NT2/D1 (cell line): Measurements from ENCODE around the gene CD248.

Experiments used
- DNase-seq: peaks from one replicate; pipeline ENCODE4 v3.0.0-alpha.2; 2011; ENCODE audit warnings: low read depth, low spot score
- H3K27me3 ChIP-seq: 2 replicates; pipeline ENCODE4 v1.6.0; 2011; ENCODE audit warnings: mild to moderate bottlenecking; ENCODE audit not compliant: insufficient read length, insufficient read depth
- H3K36me3 ChIP-seq: 2 replicates; pipeline ENCODE4 v1.6.1; 2011; ENCODE audit warnings: mild to moderate bottlenecking, low read length, mixed read lengths; ENCODE audit not compliant: insufficient read depth, insufficient read length
- H3K4me1 ChIP-seq: 2 replicates; pipeline ENCODE4 v1.5.1; 2011; ENCODE audit not compliant: insufficient read depth, insufficient read length
- H3K4me3 ChIP-seq: 2 replicates; pipeline ENCODE4 v1.5.1; 2011; ENCODE audit warnings: low read depth; ENCODE audit not compliant: insufficient read length
- H3K9ac ChIP-seq: 2 replicates; pipeline ENCODE4 v1.6.0; 2011; ENCODE audit warnings: low read depth; ENCODE audit not compliant: insufficient read length
- H3K9me3 ChIP-seq: 2 replicates; pipeline ENCODE4 v1.5.1; 2011; ENCODE audit warnings: mild to moderate bottlenecking, low read length; ENCODE audit not compliant: insufficient read depth
- SUZ12 ChIP-seq: IDR thresholded peaks from 2 replicates; pipeline ENCODE4 v1.6.1; 2011; ENCODE audit not compliant: insufficient read length, insufficient read depth; ENCODE audit errors: extremely low read depth
- YY1 ChIP-seq: IDR thresholded peaks from 2 replicates; pipeline ENCODE4 v1.6.1; 2011; ENCODE audit not compliant: insufficient read length, insufficient read depth
- ZNF274 ChIP-seq: IDR thresholded peaks from 2 replicates; pipeline ENCODE4 v1.6.1; 2011; ENCODE audit warnings: mild to moderate bottlenecking, low read depth, low read length

The CD248 gene

DNA sequence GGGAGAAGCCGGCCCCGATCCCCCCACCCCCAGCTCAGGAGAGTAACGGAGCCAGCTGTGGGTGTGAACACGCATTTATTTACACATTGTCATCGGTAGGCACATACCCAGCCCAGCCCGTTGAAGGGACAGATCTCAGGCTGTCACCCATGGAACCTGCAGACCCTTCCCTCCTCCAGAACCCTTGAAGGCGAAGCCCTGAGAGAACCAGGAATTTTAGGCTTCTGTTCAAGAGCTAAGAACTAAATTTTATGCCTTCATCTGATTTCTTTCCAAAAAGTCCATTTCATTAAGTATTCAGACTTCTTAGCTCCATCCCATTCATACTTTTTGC, 28.4 kb upstream of the CD248 start:
- Histone ChIP-seq H3K4me1 (peaks cover 14% of the 10 kb centered on the region), H3K9me3 (no peaks in the 10 kb centered on the region), H3K36me3 (peaks cover 33% of the 10 kb centered on the region), H3K9ac (peak overlapping the region; percentile 95), H3K4me3 (peak overlapping the region; percentile 96), H3K27me3 (peaks cover 15% of the 10 kb centered on the region)
- TF ChIP-seq SUZ12: no peak
- TF ChIP-seq YY1: no peak
- TF ChIP-seq ZNF274: no peak
- no peak for DNase-seq

DNA sequence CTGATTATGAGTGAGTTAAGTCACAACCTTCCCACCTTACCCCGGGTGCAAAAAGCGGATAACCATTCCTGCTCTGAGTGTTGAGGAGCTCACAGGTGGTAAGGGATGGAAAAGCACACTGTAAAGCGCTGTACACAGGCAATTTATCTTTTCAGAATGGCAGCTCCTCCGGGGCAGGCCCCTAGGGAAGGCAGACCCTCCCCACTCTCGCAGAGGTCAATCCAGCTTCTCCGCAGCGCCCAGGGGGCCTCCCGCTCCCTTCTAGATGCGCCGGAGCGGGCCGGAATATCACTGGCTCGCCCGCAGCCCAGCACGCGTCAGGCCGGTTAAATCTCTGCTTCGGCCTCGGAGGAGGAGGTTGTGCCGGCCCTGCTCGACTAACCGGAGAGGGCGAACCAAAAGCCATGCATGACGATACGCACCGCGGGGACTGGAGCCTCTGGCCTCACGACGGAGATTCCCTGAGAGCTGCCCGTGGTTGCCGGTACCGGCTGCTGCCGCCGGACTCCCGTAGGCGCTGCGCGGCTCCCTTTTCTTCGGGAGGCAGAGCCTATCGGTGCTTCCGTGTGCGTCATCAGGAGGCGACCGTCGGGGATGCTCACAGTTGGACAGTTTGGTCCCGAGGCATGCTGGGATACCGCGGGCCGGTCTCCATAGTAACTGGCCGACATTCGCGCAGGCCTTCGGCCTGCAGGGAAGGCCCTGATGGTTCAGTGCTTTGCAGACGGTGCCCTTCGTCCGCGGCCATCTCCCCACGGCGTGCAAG, 27.9 kb upstream of the CD248 start, which contains the start of gene BRMS1:
Gene BRMS1, minus strand, starts transcription at position 555 of the 766 bp plus-strand sequence. CDS start 2,870 bp downstream, outside the sequence.
- DNase-seq: peak; percentile 97
- H3K9me3 ChIP-seq: no peaks in the 10 kb centered on the region
- H3K9ac ChIP-seq: peak within 1 kb of the TSS; percentile 95
- peaks cover 14% of the 10 kb centered on the region for H3K4me1 ChIP-seq
- peak within 1 kb of the TSS; percentile 96 for H3K4me3 ChIP-seq
- peaks cover 38% of the 10 kb centered on the region for H3K36me3 ChIP-seq
- peaks cover 15% of the 10 kb centered on the region for H3K27me3 ChIP-seq
- TF ChIP-seq ZNF274 (no peak), SUZ12 (no peak), YY1 (no peak)

DNA sequence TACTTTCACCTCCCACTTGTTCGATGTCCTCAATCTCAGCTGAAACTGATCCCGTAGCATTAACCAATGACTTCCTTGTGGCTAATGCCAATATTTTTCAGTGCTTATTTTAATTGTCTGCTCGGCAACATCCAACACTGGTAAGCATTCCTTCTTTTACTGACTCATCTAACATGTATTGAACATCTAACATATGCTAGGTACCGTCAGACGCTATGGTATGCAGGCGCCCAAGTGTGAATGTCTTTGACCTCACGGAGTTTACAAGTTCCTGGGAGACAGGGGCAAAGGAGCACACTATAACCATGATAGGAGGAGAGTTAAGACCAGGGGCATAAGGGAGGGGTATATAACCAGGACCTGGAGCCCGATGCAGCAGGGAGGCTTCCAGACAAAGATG, 26.3 kb upstream of the CD248 start:
- Histone ChIP-seq H3K4me3 (no peak overlapping the region), H3K9me3 (no peaks in the 10 kb centered on the region), H3K36me3 (peaks cover 53% of the 10 kb centered on the region), H3K27me3 (peaks cover 15% of the 10 kb centered on the region), H3K9ac (no peak overlapping the region), H3K4me1 (peaks cover 16% of the 10 kb centered on the region)
- DNase-seq: no peak
- TF ChIP-seq SUZ12 (no peak), YY1 (no peak), ZNF274 (no peak)

DNA sequence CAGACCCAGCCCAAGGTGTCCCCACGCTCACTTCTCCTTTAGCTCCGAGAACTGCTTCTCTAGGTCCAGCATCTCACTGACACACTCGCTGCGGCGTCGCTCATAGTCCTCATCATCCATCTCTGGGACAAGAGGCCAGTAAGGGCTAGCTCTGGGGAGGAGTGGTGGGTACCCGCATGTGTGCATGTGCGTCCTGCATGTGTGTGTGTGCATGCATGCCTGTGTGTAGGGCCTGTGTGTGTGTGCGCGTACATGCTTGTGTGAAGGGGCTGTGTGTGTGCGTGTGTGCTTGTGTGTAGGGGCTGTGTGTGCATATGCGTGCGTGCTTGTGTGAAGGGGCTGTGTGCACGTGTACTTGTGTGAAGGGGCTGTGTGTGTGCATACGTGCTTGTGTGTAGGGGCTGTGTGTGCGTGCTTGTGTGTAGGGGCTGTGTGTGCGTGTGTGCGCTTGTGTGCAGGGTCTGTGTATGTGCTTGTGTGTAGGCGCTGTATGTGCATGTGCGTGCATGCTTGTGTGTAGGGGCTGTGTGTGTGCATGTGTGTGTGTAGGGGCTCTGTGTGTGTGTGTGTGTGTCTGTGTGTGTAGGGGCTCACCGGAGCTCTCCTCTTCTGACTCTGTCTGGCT, 24.8 kb upstream of the CD248 start:
- H3K27me3 ChIP-seq: peaks cover 7% of the 10 kb centered on the region
- peaks cover 11% of the 10 kb centered on the region for H3K4me1 ChIP-seq
- DNase-seq: no peak
- H3K9me3 ChIP-seq: no peaks in the 10 kb centered on the region
- H3K4me3 ChIP-seq: no peak overlapping the region
- no peak overlapping the region for H3K9ac ChIP-seq
- peaks cover 68% of the 10 kb centered on the region for H3K36me3 ChIP-seq
- TF ChIP-seq YY1 (no peak), ZNF274 (no peak), SUZ12 (no peak)

DNA sequence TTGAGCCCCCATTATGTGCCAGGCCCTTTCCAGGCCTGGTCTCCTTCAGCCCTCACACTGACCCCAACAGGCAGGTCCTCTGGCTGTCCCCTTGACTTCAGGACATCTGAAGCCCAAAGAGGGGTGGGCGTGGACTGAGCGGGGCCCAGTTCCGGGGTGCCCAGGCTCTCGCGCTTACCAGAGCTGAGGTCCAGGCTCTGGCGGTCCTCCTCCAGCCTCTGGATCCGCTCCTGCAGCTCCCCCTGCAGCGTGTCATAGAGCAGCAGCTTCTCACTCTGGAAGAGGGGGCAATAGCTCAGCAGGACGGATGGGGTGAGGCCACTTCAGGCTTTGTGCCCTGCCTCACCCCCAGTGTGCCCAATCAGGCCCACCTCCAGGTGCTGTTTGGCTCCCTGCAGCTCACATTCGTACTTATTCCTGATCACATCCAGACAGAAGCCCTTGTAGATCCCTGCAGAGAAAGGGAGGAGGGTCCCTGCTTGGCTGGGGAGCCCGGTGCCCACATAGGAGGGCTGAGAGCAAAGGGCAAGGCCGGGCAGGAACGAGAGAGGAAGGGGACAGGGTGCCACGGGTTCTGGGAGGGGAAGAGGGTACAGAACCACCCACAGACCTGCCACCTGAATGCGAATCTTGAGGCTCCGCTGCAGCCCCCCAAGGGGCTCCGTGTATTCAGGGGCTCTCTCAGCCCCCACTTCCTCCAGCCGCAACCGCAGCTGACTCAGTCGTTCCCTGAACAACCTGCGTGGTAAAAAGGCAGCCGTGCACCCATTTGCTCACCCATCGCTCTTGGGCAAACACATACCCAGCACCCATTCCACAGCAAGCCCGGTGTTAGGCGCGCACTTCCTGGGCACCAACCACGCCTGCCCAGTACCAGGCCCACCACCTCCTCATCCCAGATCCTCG, 24.0 kb upstream of the CD248 start:
- Histone ChIP-seq H3K27me3 (no peaks in the 10 kb centered on the region), H3K36me3 (peaks cover 68% of the 10 kb centered on the region), H3K9me3 (no peaks in the 10 kb centered on the region), H3K9ac (no peak overlapping the region), H3K4me1 (peaks cover 3% of the 10 kb centered on the region), H3K4me3 (no peak overlapping the region)
- no peak for DNase-seq
- TF ChIP-seq YY1 (no peak), SUZ12 (no peak), ZNF274 (no peak)

GRCh38 chr11:66339686-66340483, 23.0 kb upstream of the CD248 start:
- Histone ChIP-seq H3K4me1 (peaks cover 8% of the 10 kb centered on the region), H3K9me3 (no peaks in the 10 kb centered on the region), H3K9ac (no peak overlapping the region), H3K4me3 (no peak overlapping the region), H3K27me3 (no peaks in the 10 kb centered on the region), H3K36me3 (peaks cover 72% of the 10 kb centered on the region)
- no peak for DNase-seq
- TF ChIP-seq YY1 (no peak), SUZ12 (no peak), ZNF274 (no peak)
